ENCODE results near the gene POU3F1. TPM values are rescaled to one million over a fixed set of nuclear protein-coding genes. Genes with fewer than 3 reads are reported as not detected.

POU3F1 gene
- total RNA-seq, 4 donors from 2014 or later: not detected

- H3K36me3 ChIP-seq: no peaks in the 10 kb centered on the region
Observed at GRCh38 chr1:38068980-38069340, 22.4 kb upstream of the POU3F1 start.

GRCh38 chr1:38068220-38068979 is 21.8 kb upstream of the POU3F1 start:
- no peak overlapping the region for H3K4me3 ChIP-seq (replicated peaks in 1 of 3)
- WGBS, 2 donors: 74 to 76% methylated on average over 8 to 14 of the region's 14 CpGs
- intact Hi-C loops (cut with DNase I): no loop called here
- H3K4me1 ChIP-seq: no peaks in the 10 kb centered on the region
- no peaks in the 10 kb centered on the region for H3K9me3 ChIP-seq
- DNase-seq: no peak
- no peaks in the 10 kb centered on the region for H3K36me3 ChIP-seq
- no peak for TF ChIP-seq CTCF (IDR thresholded peaks at IDR 0.05)
- TF ChIP-seq POLR2A (IDR thresholded peaks at IDR 0.05): no peak
- H3K27ac ChIP-seq: no peak overlapping the region
- H3K27me3 ChIP-seq: no peaks in the 10 kb centered on the region

More at GRCh38 chr1:38068980-38069340, 22.4 kb upstream of the POU3F1 start:
- Histone ChIP-seq H3K9me3 (no peaks in the 10 kb centered on the region), H3K27me3 (no peaks in the 10 kb centered on the region), H3K27ac (no peak overlapping the region), H3K4me3 (replicated peaks in 1 of 3) (no peak overlapping the region), H3K4me1 (no peaks in the 10 kb centered on the region)
- no peak for DNase-seq
- intact Hi-C loops (cut with DNase I): no loop called here
- TF ChIP-seq CTCF (IDR thresholded peaks at IDR 0.05): no peak
- no peak for TF ChIP-seq POLR2A (IDR thresholded peaks at IDR 0.05)
- 85 to 96% methylated on average over 3 of the region's 3 CpGs for WGBS, 2 donors

- H3K27me3 ChIP-seq: no peaks in the 10 kb centered on the region
- no peak overlapping the region for H3K4me3 ChIP-seq (replicated peaks in 1 of 3)
- no peaks in the 10 kb centered on the region for H3K36me3 ChIP-seq
- H3K9me3 ChIP-seq: no peaks in the 10 kb centered on the region
- no peaks in the 10 kb centered on the region for H3K4me1 ChIP-seq
- no peak overlapping the region for H3K27ac ChIP-seq
- TF ChIP-seq CTCF (IDR thresholded peaks at IDR 0.05): no peak
- TF ChIP-seq POLR2A (IDR thresholded peaks at IDR 0.05): no peak
- 73 to 90% methylated on average over 7 to 9 of the region's 11 CpGs for WGBS, 2 donors
- no peak for DNase-seq
- intact Hi-C loops (cut with DNase I): no loop called here
Observed at GRCh38 chr1:38064197-38064903, 17.8 kb upstream of the POU3F1 start.

GRCh38 chr1:38063616-38064015 is 17.0 kb upstream of the POU3F1 start:
- H3K9me3 ChIP-seq: no peaks in the 10 kb centered on the region
- no peaks in the 10 kb centered on the region for H3K27me3 ChIP-seq
- no peak overlapping the region for H3K27ac ChIP-seq
- intact Hi-C loops (cut with DNase I): no loop called here
- 88% methylated on average over 5 of the region's 5 CpGs for WGBS, 2 donors
- TF ChIP-seq CTCF (IDR thresholded peaks at IDR 0.05): no peak
- no peak for TF ChIP-seq POLR2A (IDR thresholded peaks at IDR 0.05)
- no peak overlapping the region for H3K4me3 ChIP-seq (replicated peaks in 1 of 3)
- no peaks in the 10 kb centered on the region for H3K4me1 ChIP-seq
- DNase-seq: no peak
- no peaks in the 10 kb centered on the region for H3K36me3 ChIP-seq

Measured in thyroid gland (tissue), 4 donors.